Mesendoderm (in vitro differentiated cells): ENCODE measurements around the gene MAGI2.

ENCODE experiments used
- DNase-seq: peaks from one replicate; pipeline ENCODE4 v3.0.0; 2013
- H2AK5ac ChIP-seq: 2 replicates; pipeline ENCODE4 v1.6.1; 2013; ENCODE audit warnings: low read length, inconsistent platforms
- H2BK120ac ChIP-seq: 2 replicates; pipeline ENCODE4 v1.6.1; 2013; ENCODE audit warnings: low read depth, mild to moderate bottlenecking, low read length, moderate library complexity, mixed read lengths
- H2BK15ac ChIP-seq: replicated peaks from 2 replicates; pipeline ENCODE4 v1.6.1; 2013; ENCODE audit warnings: low read depth, mild to moderate bottlenecking, moderate library complexity
- H2BK5ac ChIP-seq: 2 replicates; pipeline ENCODE4 v1.6.1; 2013; ENCODE audit warnings: low read length, inconsistent platforms
- H3K18ac ChIP-seq: 2 replicates; pipeline ENCODE4 v1.6.1; 2013; ENCODE audit warnings: mild to moderate bottlenecking, low read length, mixed read lengths
- H3K23ac ChIP-seq: one replicate; pipeline ENCODE4 v1.6.1; 2013; ENCODE audit warnings: low read length
- H3K27ac ChIP-seq: 2 replicates; pipeline ENCODE4 v1.5.1; 2013; ENCODE audit warnings: low read depth, mild to moderate bottlenecking, inconsistent platforms, low read length, moderate library complexity
- H3K27me3 ChIP-seq: 2 replicates; pipeline ENCODE4 v1.6.1; 2013; ENCODE audit warnings: low read length, control low read depth, mild to moderate bottlenecking, inconsistent platforms; ENCODE audit not compliant: insufficient read depth, poor library complexity
- H3K36me3 ChIP-seq: 2 replicates; pipeline ENCODE4 v1.6.1; 2013; ENCODE audit warnings: low read length, inconsistent platforms; ENCODE audit not compliant: control insufficient read depth, insufficient read depth
- H3K4ac ChIP-seq: one replicate; pipeline ENCODE4 v1.6.1; 2013; ENCODE audit warnings: low read depth, mild to moderate bottlenecking, low read length, moderate library complexity
- H3K4me1 ChIP-seq: 2 replicates; pipeline ENCODE4 v1.6.1; 2013; ENCODE audit warnings: low read depth, low read length, inconsistent platforms; ENCODE audit not compliant: control insufficient read depth
- H3K4me2 ChIP-seq: 2 replicates; pipeline ENCODE4 v1.6.1; 2013; ENCODE audit warnings: low read length
- H3K4me3 ChIP-seq: 2 replicates; pipeline ENCODE4 v1.5.1; 2013; ENCODE audit warnings: mild to moderate bottlenecking, low read length
- H3K56ac ChIP-seq: one replicate; pipeline ENCODE4 v1.6.1; 2013; ENCODE audit warnings: low read length
- H3K79me1 ChIP-seq: 2 replicates; pipeline ENCODE4 v1.6.1; 2013; ENCODE audit warnings: low read length, inconsistent platforms
- H3K79me2 ChIP-seq: 2 replicates; pipeline ENCODE4 v1.6.1; 2013; ENCODE audit warnings: mild to moderate bottlenecking, low read length; ENCODE audit not compliant: control insufficient read depth, insufficient read depth
- H3K9ac ChIP-seq: 2 replicates; pipeline ENCODE4 v1.6.1; 2013; ENCODE audit warnings: low read length, inconsistent platforms
- H4K5ac ChIP-seq: one replicate; pipeline ENCODE4 v1.6.1; 2013; ENCODE audit warnings: low read length
- H4K8ac ChIP-seq: one replicate; pipeline ENCODE4 v1.6.1; 2013; ENCODE audit warnings: low read depth, mild to moderate bottlenecking, control low read depth, low read length, moderate library complexity
- WGBS: extraction: QIAGEN DNeasy Blood & Tissue Kit; methylation state at CpG from one replicate; pipeline ENCODE4 v1.1.7; 2013; ENCODE audit warnings: low lambda C conversion rate, missing lambda C conversion rate; ENCODE audit not compliant: insufficient coverage; ENCODE audit errors: extremely low coverage; 5-methylcytosine and 5-hydroxymethylcytosine counted together

MAGI2 gene

DNA sequence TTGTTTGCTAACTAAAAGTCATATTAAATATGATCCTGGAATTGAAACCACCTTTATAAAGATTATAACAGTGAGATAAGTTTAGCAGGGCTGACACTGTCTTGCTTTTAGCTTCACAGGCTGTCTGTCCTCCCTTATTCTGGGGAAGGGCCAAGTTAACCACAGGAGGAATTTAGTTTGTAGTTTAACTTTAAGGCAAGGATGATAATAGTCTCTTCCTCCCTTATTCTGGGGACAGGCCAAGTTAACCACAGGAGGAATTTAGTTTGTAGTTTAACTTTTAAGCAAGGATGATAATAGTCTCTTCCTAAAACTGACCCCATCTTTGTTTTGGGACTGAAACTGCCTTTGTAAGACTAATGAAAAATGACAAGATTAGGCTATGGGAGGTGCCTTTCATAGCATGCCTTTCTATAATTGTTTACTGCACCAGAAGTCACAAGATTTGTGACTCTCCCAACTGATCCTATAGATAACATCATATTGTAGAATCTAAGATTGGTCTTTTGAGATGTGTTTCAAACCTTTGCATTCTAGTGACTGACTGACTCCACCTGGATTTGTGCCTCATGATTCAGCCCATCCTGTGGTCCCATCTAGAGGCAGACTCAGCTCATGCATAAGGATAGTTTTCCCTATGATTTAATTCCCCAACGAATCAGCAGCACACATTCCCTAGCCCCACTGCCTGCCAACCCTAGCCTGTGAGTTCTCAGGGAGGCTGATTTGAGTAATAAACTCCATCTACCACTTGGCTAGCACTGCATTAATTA is 212.0 kb downstream of the MAGI2 start:
- no CpG with 5 or more reads among the region's 1 CpG for WGBS
- no peaks in the 10 kb centered on the region for H3K79me1 ChIP-seq
- no peak for DNase-seq
- H4K8ac ChIP-seq = no peak overlapping the region
- no peak overlapping the region for H4K5ac ChIP-seq
- no peak overlapping the region for H3K23ac ChIP-seq
- no peak overlapping the region for H3K27ac ChIP-seq
- H2AK5ac ChIP-seq = no peak overlapping the region
- no peak overlapping the region for H3K4me2 ChIP-seq
- H3K27me3 ChIP-seq = no peaks in the 10 kb centered on the region
- no peaks in the 10 kb centered on the region for H3K36me3 ChIP-seq
- no peak overlapping the region for H3K4me3 ChIP-seq
- no peak overlapping the region for H3K9ac ChIP-seq
- H2BK5ac ChIP-seq = no peak overlapping the region
- no peak overlapping the region for H2BK15ac ChIP-seq
- H3K56ac ChIP-seq = no peak overlapping the region
- no peak overlapping the region for H2BK120ac ChIP-seq
- H3K4me1 ChIP-seq = no peaks in the 10 kb centered on the region
- H3K4ac ChIP-seq = no peak overlapping the region
- H3K18ac ChIP-seq = no peak overlapping the region
- no peaks in the 10 kb centered on the region for H3K79me2 ChIP-seq

DNA sequence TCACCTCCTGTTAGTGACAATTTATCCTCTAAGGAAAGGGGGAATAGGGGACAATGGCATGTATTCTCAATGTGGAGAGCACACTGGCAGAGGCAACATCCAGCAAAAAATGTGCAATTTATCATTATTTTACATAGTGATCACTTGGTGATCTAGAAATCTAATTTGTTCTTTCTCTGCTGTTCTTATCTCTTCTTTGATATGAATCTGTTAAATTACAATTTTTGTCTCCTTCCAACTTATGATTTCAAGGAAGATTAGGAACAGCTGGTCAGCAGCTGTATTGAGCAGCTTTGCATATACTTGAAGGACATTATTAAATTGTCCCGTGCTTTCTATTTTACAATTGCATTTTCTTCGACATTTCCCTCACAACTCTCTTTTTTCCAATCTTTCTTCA is 213.1 kb downstream of the MAGI2 start:
- DNase-seq = no peak
- no peak overlapping the region for H3K27ac ChIP-seq
- H3K79me1 ChIP-seq = no peaks in the 10 kb centered on the region
- no peak overlapping the region for H3K4ac ChIP-seq
- no peak overlapping the region for H4K5ac ChIP-seq
- H2BK15ac ChIP-seq = no peak overlapping the region
- H3K4me1 ChIP-seq = no peaks in the 10 kb centered on the region
- no peak overlapping the region for H3K4me2 ChIP-seq
- H3K9ac ChIP-seq = no peak overlapping the region
- H3K23ac ChIP-seq = no peak overlapping the region
- no peak overlapping the region for H2BK5ac ChIP-seq
- H2AK5ac ChIP-seq = no peak overlapping the region
- 100% methylated on average over 1 of the region's 2 CpGs for WGBS
- no peak overlapping the region for H3K18ac ChIP-seq
- no peak overlapping the region for H2BK120ac ChIP-seq
- no peaks in the 10 kb centered on the region for H3K27me3 ChIP-seq
- no peaks in the 10 kb centered on the region for H3K36me3 ChIP-seq
- H3K4me3 ChIP-seq = no peak overlapping the region
- H3K56ac ChIP-seq = no peak overlapping the region
- no peaks in the 10 kb centered on the region for H3K79me2 ChIP-seq
- no peak overlapping the region for H4K8ac ChIP-seq

DNA sequence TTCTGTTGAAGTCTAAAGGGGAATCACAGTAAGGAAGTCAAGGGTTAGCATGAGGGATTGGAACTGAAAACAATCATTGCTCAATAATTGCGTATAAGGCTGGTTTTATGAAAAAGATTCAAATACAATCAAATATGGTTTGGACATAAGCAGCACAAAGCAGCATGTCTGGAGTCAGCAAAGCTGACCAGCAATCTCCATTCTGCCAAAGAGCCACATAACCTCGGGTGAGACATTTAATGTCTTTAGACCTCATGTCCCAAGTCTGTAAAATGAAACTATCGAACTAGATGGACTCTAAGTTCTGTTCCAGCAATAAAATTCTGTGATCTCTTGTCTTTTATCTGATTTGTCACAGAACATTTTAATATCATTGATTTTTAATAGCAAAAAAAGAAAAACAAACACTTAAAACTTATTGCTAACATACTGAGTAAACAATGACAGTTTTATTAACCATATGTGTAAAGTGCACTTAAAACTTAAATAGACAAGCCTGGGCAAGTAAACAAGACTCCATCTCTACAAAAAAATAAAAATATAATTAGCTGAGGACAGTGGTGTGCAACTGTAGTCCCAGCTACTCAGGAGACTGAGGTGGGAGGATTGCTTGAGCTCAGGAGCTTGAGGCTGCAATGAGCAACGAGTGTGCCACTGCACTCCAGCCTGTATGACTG is 217.0 kb downstream of the MAGI2 start:
- Histone ChIP-seq H3K4me1 (no peaks in the 10 kb centered on the region), H3K18ac (no peak overlapping the region), H4K8ac (no peak overlapping the region), H3K56ac (no peak overlapping the region), H3K4me2 (no peak overlapping the region), H3K23ac (no peak overlapping the region), H2BK120ac (no peak overlapping the region), H2BK5ac (no peak overlapping the region), H2BK15ac (no peak overlapping the region), H3K9ac (no peak overlapping the region), H3K27ac (no peak overlapping the region), H3K27me3 (no peaks in the 10 kb centered on the region), H3K79me1 (no peaks in the 10 kb centered on the region), H3K36me3 (no peaks in the 10 kb centered on the region), H3K4ac (no peak overlapping the region), H3K79me2 (no peaks in the 10 kb centered on the region), H4K5ac (no peak overlapping the region), H3K4me3 (no peak overlapping the region), H2AK5ac (no peak overlapping the region)
- no peak for DNase-seq
- WGBS = no CpG with 5 or more reads among the region's 4 CpGs

DNA sequence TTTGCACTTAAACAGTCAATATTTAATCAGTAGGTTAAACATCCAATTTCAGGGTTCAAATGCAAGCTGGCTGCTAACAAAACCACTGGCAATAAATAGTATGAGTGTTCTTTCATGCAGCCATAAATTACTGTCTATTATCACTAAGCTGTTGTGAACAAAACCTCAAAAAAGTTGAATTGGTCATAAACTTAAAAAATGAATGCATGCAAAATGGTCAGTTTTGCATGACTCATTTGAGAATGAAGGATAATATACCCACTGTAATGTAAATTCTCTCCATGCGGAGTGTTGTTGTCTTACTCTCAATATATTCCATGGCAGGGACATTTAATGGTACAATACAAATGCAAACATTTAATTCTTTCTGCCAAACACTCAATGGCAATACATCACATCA is 226.4 kb downstream of the MAGI2 start:
- no peaks in the 10 kb centered on the region for H3K79me2 ChIP-seq
- H3K56ac ChIP-seq = no peak overlapping the region
- H2BK15ac ChIP-seq = no peak overlapping the region
- H3K4me3 ChIP-seq = no peak overlapping the region
- no peak overlapping the region for H3K9ac ChIP-seq
- H3K36me3 ChIP-seq = no peaks in the 10 kb centered on the region
- no peaks in the 10 kb centered on the region for H3K27me3 ChIP-seq
- no peaks in the 10 kb centered on the region for H3K79me1 ChIP-seq
- no peak for DNase-seq
- H2AK5ac ChIP-seq = no peak overlapping the region
- H3K4me1 ChIP-seq = no peaks in the 10 kb centered on the region
- no peak overlapping the region for H3K4me2 ChIP-seq
- no peak overlapping the region for H3K4ac ChIP-seq
- H4K8ac ChIP-seq = no peak overlapping the region
- H3K18ac ChIP-seq = no peak overlapping the region
- H2BK120ac ChIP-seq = no peak overlapping the region
- no CpG with 5 or more reads among the region's 1 CpG for WGBS
- no peak overlapping the region for H3K27ac ChIP-seq
- no peak overlapping the region for H3K23ac ChIP-seq
- no peak overlapping the region for H2BK5ac ChIP-seq
- H4K5ac ChIP-seq = no peak overlapping the region

DNA sequence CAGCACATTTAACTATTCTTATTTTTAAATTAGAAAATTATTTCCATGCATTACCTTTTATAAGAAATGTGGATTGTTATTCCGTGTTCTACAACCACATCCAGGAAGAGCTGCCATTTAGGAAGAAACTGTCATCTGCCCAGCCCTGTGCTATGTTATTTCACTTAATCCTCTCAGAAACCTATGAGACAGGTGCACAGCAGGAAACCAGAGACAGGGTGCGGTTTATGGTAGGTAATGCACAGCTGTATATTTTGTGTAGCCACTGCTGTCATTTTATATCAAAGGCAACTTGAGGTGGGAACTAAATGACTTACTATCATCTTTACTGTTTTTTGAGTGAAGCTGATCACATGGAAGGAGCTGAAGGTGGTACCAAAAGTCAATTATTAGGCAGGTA is 232.3 kb downstream of the MAGI2 start:
- Histone ChIP-seq H3K79me1 (no peaks in the 10 kb centered on the region), H4K5ac (no peak overlapping the region), H3K4me3 (no peak overlapping the region), H3K79me2 (no peaks in the 10 kb centered on the region), H2BK5ac (no peak overlapping the region), H2BK15ac (no peak overlapping the region), H3K27ac (no peak overlapping the region), H3K27me3 (no peaks in the 10 kb centered on the region), H3K23ac (no peak overlapping the region), H3K4ac (no peak overlapping the region), H3K9ac (no peak overlapping the region), H3K18ac (no peak overlapping the region), H3K4me2 (no peak overlapping the region), H3K56ac (no peak overlapping the region), H2BK120ac (no peak overlapping the region), H3K4me1 (no peaks in the 10 kb centered on the region), H4K8ac (no peak overlapping the region), H3K36me3 (no peaks in the 10 kb centered on the region), H2AK5ac (no peak overlapping the region)
- DNase-seq = no peak
- WGBS = no CpG with 5 or more reads among the region's 2 CpGs
